ENCODE results near the gene UCP2. TPM values are rescaled to one million over a fixed set of nuclear protein-coding genes. Genes with fewer than 3 reads are reported as not detected.

The UCP2 gene
- total RNA-seq, 2 experiments from 2014 or later, result 467 to 468 TPM

GRCh38 chr11:73975479-73975757 lies 7.2 kb downstream of the UCP2 start:
- Histone ChIP-seq H3K9me3 (ENCODE audit: control insufficient read depth in 1 of 2, insufficient read depth in 1 of 2, low read length in 2 of 2) (no peaks in the 10 kb centered on the region), H3K36me3 (ENCODE audit: insufficient read depth, low read length) (peaks cover 63% of the 10 kb centered on the region), H3K27me3 (ENCODE audit: control insufficient read depth in 1 of 2, insufficient read depth in 2 of 2, low read length in 2 of 2) (no peaks in the 10 kb centered on the region), H3K4me1 (ENCODE audit: insufficient read depth, low read length) (peaks cover 100% of the 10 kb centered on the region), H3K4me3 (ENCODE audit: low read length) (no peak overlapping the region), H3K27ac (ENCODE audit: low read depth in 1 of 2, low read length in 2 of 2) (peak overlapping the region; percentile 28 to 96)
- ATAC-seq (ENCODE audit: poor library complexity) (no peak), DNase-seq (peak in 2 of 14 experiments; percentile 19 to 32)
- Mint-ChIP-seq H3K4me1 (ENCODE audit: low read depth) (peaks cover 97% of the 10 kb centered on the region), H3K27ac (peak overlapping the region; percentile 98), H3K4me3 (peak overlapping the region; percentile 81), H3K36me3 (ENCODE audit: low read depth) (peaks cover 81% of the 10 kb centered on the region), H3K9me3 (no peaks in the 10 kb centered on the region), H3K27me3 (no peaks in the 10 kb centered on the region)
- POLR2A ChIA-PET, result interaction anchor here (0.8 to 18.9 kb wide), 5 partner anchors 8 to 37 kb away, joined by 3 to 316 read pairs (median 137); no protein-coding TSS in a partner anchor
- intact Hi-C loops (cut with DNase I, micrococcal nuclease), result loop anchor here (2.0 kb wide), 1 partner anchor 29 kb away; no protein-coding TSS in a partner anchor
- CTCF ChIA-PET, result no interaction called here
- no peak for TF ChIP-seq CTCF (IDR thresholded peaks at IDR 0.05)

GRCh38 chr11:73974604-73975478 lies 7.8 kb downstream of the UCP2 start:
- Mint-ChIP-seq H3K27ac (peak overlapping the region; percentile 98), H3K27me3 (no peaks in the 10 kb centered on the region), H3K4me1 (ENCODE audit: low read depth) (peaks cover 97% of the 10 kb centered on the region), H3K4me3 (peak overlapping the region; percentile 81), H3K36me3 (ENCODE audit: low read depth) (peaks cover 75% of the 10 kb centered on the region), H3K9me3 (no peaks in the 10 kb centered on the region)
- H3K27ac ChIP-seq (ENCODE audit: low read depth in 1 of 2, low read length in 2 of 2), result peak overlapping the region; percentile 28 to 96
- CTCF ChIA-PET, result interaction anchor here (2.1 kb wide), 1 partner anchor 30 kb away, joined by 7 read pairs; no protein-coding TSS in a partner anchor
- ATAC-seq (ENCODE audit: poor library complexity) (no peak), DNase-seq (peak in 2 of 14 experiments; percentile 22 to 27)
- intact Hi-C loops (cut with DNase I, micrococcal nuclease), result loop anchor here (2.0 kb wide), 1 partner anchor 30 kb away; no protein-coding TSS in a partner anchor
- H3K27me3 ChIP-seq (ENCODE audit: control insufficient read depth in 1 of 2, insufficient read depth in 2 of 2, low read length in 2 of 2), result no peaks in the 10 kb centered on the region
- H3K4me3 ChIP-seq (ENCODE audit: low read length), result peak overlapping the region; percentile 18
- peaks cover 58% of the 10 kb centered on the region for H3K36me3 ChIP-seq (ENCODE audit: insufficient read depth, low read length)
- H3K9me3 ChIP-seq (ENCODE audit: control insufficient read depth in 1 of 2, insufficient read depth in 1 of 2, low read length in 2 of 2), result no peaks in the 10 kb centered on the region
- TF ChIP-seq CTCF (IDR thresholded peaks at IDR 0.05), result no peak
- H3K4me1 ChIP-seq (ENCODE audit: insufficient read depth, low read length), result peaks cover 100% of the 10 kb centered on the region
- POLR2A ChIA-PET, result interaction anchor here (1.0 to 18.9 kb wide), 9 partner anchors 7 to 196 kb away, joined by 3 to 366 read pairs (median 19); partner anchors contain the start of genes C2CD3, PPME1, UCP2 and UCP3

- Histone ChIP-seq H3K36me3 (ENCODE audit: insufficient read depth, low read length) (peaks cover 38% of the 10 kb centered on the region), H3K27me3 (ENCODE audit: control insufficient read depth in 1 of 2, insufficient read depth in 2 of 2, low read length in 2 of 2) (no peaks in the 10 kb centered on the region), H3K4me1 (ENCODE audit: insufficient read depth, low read length) (peaks cover 100% of the 10 kb centered on the region), H3K4me3 (ENCODE audit: low read length) (no peak overlapping the region), H3K27ac (ENCODE audit: low read depth in 1 of 2, low read length in 2 of 2) (peak overlapping the region; percentile 56 to 72), H3K9me3 (ENCODE audit: control insufficient read depth in 1 of 2, insufficient read depth in 1 of 2, low read length in 2 of 2) (no peaks in the 10 kb centered on the region)
- intact Hi-C loops (cut with DNase I, micrococcal nuclease), result no loop called here
- Mint-ChIP-seq H3K4me1 (ENCODE audit: low read depth) (peaks cover 100% of the 10 kb centered on the region), H3K4me3 (peak overlapping the region; percentile 56), H3K36me3 (ENCODE audit: low read depth) (peaks cover 55% of the 10 kb centered on the region), H3K27me3 (no peaks in the 10 kb centered on the region), H3K27ac (peak overlapping the region; percentile 98), H3K9me3 (no peaks in the 10 kb centered on the region)
- no peak for ATAC-seq (ENCODE audit: poor library complexity)
- no peak for TF ChIP-seq CTCF (IDR thresholded peaks at IDR 0.05)
- CTCF ChIA-PET, result interaction anchor here (0.7 to 2.1 kb wide), 5 partner anchors 9 to 32 kb away, joined by 3 to 7 read pairs (median 3); no protein-coding TSS in a partner anchor
- POLR2A ChIA-PET, result interaction anchor here (0.7 to 18.9 kb wide), 9 partner anchors 8 to 57 kb away, joined by 3 to 366 read pairs (median 19); partner anchors contain the start of genes UCP2 and UCP3
- DNase-seq, result peak in 1 of 14 experiments; percentile 36
Measured at GRCh38 chr11:73972620-73973449, 9.8 kb downstream of the UCP2 start.

Measured in CD4-positive, alpha-beta T cell (primary cell).